ENCODE measurements around the gene E2F8.

E2F8 gene

GRCh38 chr11:19252394-19253152 is 11.8 kb upstream of the E2F8 start:
- DNase-seq: no peak

- no peak for DNase-seq
Observed at GRCh38 chr11:19251577-19251976, 10.8 kb upstream of the E2F8 start.

DNA sequence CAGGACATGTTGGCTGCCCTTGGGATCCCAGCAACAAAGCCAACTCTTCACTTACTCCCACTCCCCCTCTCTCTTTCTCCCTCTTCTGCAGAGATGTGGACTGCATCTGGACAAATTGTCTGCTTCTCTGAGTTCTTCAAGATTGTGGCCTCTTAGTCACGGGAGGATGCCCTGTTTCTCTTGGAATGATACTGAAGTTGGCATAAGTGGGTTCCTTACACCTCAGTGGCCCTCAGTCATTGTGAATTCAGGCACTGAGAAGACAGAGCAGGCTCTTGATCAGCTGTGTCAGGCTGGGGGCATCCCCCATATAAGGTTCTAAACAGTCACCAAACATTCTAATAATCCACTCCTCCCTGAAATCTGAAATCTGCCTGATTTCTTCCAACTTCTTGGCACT is 6.1 kb upstream of the E2F8 start:
- DNase-seq: no peak

DNA sequence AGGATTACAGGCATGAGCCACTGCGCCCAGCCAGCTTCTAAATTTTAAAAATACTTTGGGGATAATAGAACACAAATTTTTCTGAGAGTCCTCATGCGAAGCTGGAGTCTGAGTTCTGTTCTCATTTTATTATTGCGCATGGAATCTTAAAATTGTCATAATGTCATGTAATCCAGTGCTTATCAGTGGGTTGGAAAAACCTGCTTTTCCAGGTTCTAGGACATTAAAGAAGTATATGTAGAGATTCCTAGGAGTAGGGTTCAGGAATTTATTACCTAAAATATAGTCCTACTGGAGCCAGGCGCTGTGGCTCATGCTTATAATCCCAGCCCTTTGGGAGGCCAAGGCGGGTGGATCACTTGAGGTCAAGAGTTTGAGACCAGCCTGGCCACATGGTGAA is 4.6 kb upstream of the E2F8 start:
- no peak for DNase-seq

DNA sequence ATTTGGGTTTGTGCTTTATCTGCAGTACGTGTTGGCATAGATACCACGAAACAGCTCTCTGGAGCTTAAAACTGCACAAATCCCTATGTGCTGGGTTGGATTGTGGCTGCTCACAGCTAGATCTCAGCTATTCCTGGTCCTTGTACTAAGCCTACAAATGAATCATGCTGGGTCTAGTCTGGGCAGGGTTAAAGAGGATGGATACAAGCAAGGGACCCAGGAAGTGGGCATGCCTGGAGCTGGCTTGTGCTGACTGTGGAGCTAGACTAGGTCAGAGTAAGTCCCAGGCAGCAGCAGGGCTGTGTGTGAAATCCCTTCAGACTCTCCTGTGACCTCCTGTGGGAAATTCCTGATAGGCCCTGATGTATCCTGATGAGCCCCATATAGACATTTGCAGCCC is 3.9 kb upstream of the E2F8 start:
- no peak for DNase-seq

GRCh38 chr11:19244084-19244483 is 3.3 kb upstream of the E2F8 start:
- peak; percentile 14 for DNase-seq

DNA sequence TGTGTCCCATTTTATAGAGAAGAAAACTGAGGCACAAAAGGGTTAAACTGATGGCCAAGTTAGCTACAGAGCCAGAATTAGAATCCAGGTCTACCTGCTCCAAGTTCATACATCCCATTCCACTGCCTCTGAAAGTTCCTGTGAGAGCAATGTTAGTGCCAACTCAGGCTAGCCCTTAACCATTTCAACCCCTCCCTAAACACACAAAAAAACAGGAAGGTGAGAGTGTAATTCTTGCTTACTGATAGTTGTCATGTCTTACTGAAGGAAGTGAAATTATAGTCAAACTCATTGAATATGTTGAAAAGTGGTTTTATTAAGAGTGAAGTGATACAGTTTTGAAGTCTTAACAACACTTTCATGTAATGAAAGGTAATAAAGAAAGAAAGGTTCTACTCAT is 2.9 kb upstream of the E2F8 start:
- no peak for DNase-seq

- no peak for DNase-seq
Observed at GRCh38 chr11:19243143-19243542, 2.4 kb upstream of the E2F8 start.

DNA sequence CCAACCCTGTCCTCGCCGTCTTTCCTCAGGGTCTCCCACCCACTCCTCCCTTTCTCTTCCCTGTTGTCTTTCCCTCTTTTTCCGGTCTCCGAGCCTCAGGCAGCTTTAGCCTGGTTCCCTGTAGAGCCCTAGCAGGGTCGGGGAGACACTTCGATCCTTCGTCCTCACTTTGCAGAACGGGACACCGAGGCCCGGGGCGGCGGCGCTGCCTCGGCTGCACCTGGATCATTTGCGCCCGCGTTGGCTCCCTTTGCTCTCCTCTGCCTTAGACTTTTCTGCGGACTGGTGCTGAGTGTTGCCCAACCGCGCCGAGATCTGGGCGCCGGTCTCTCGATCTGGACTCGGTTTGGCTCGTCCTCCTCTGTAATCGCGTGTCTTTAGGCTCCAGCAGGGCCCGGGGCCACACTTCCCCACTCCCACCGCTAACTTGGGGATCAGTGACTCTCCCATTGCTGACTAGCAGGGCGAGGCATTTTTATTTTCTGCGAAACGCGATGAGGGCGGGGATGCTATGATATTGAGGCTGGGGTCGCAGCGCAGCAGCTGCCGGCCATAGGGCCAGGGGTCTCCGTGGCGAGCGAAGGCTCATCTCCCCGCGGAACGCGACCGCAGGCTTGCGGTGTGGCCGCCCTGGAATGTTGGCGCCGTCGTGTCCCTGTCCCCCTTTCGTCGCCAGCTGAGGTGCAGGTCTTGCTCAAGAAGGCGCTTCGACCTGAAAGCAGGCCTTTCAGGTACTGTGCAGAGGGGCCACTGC is 1.6 kb upstream of the E2F8 start:
- DNase-seq: no peak

DNA sequence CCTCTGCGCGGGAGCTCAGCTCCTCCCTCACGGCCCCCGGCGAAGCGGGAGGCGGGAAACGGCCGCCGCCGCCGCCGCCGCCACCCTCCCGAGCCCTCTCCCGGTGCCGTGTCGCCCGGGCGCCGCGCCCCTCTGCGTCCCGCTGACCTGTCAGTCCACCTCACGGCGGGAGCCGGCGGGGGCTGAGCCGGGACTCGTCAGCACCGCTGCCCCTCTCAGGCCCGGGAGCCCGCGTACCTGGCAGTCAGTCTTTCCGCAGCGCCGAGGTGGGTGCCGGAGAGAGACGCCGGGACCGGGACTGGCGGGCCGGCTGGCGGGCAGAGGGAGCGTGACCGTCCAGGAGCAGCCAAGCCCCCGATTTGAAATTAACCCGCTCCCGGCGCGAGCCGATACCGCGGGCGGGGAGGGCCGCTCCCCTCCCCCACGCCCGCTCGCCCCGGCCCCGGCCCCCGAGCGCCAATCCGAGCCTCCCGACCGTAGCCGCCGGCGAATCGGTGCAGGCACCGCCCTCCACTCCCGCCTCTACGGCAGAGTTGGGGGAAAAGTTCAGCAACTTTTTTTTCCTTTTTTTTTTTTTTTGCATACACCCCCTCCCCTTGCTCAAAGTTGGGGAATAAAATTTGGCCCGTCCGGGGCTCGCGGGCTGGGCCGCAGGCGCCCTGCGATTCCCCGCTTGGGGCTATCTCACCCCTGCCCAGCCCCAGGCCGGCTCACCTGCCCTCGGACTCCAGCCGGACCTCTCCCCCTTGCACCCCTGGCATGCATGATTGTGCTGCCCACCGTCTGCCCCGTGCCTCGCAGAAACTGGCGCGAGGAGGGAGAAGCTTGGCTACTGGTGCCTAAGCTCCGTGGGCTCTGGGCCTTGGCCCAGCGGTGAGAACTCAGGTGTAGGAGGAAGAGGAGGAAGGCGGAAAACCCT is 774 bp upstream of the E2F8 start:
- no peak for DNase-seq

GRCh38 chr11:19239039-19239438 is 1.7 kb downstream of the E2F8 start:
- DNase-seq: no peak

- no peak for DNase-seq
Observed at GRCh38 chr11:19237813-19238212, 2.9 kb downstream of the E2F8 start.

GRCh38 chr11:19237381-19237780 is 3.4 kb downstream of the E2F8 start:
- DNase-seq: no peak

- DNase-seq: no peak
Observed at GRCh38 chr11:19234231-19234817, 6.4 kb downstream of the E2F8 start.

DNA sequence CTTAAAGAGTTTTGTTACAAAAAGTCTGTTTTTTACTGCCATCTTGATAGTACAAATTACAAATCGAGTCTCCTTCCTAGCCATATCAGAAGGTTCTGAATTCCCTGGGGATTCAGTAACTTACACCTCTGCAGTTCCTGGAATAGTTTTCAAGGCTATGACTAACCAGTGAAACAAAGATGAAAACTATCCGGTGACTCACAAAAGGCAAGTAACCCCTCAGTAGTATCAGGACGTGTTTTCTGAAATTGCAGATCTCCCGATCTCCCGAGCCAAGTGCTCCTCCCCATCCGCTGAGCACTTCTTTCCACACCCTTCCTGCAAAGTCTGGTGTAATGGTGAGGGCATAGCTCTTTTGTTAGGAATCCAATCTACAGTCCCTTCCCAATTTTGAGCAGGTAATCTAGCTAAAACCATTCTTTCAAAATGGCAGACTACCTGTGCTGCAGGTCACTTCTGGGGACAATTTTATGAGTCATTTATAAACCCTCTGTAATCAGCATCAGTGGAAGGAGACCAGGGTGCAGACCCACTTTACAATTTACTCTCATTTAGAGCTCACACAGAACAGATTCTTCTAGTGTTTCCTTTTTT is 7.7 kb downstream of the E2F8 start:
- DNase-seq: no peak

- no peak for DNase-seq
Observed at GRCh38 chr11:19229671-19230070, 11.1 kb downstream of the E2F8 start.

- no peak for DNase-seq
Observed at GRCh38 chr11:19228968-19229367, 11.8 kb downstream of the E2F8 start.

- DNase-seq: no peak
Observed at GRCh38 chr11:19226378-19227195, 14.2 kb downstream of the E2F8 start.

DNA sequence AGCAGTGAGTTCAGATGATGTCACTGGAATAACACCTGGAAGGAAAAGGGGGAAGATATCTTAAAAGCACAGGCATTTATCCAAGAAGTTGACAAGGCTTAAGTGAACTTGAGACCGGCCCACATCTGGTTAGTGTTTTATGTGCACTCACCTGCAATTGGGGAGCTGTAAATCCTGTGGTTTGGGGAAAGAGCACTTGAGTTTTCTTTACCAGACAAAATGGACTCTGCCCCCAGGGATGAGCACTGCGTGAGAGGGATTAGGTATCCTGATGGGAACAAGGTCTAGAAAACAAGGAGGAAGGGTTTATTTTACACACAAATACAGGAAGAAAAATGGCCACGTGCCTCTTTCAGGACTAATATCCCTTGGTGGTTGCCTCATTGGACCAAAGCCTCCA is 15.2 kb downstream of the E2F8 start:
- DNase-seq: no peak

GRCh38 chr11:19225123-19225522 is 15.6 kb downstream of the E2F8 start:
- no peak for DNase-seq

- no peak for DNase-seq
Observed at GRCh38 chr11:19220903-19221724, 19.6 kb downstream of the E2F8 start.
